Ecto neural progenitor cell (in vitro differentiated cells): ENCODE measurements around the gene C6orf163.
A peak's percentile ranks its signal among the peaks of the same experiment; 100 is the strongest.

Experiments
- DNase-seq: peaks from one replicate; pipeline ENCODE4 v3.0.0-alpha.2; 2018; ENCODE audit warnings: low spot score

C6orf163 gene

GRCh38 chr6:87357479-87358196 is 13.0 kb downstream of the C6orf163 start:
- DNase-seq, result no peak

DNA sequence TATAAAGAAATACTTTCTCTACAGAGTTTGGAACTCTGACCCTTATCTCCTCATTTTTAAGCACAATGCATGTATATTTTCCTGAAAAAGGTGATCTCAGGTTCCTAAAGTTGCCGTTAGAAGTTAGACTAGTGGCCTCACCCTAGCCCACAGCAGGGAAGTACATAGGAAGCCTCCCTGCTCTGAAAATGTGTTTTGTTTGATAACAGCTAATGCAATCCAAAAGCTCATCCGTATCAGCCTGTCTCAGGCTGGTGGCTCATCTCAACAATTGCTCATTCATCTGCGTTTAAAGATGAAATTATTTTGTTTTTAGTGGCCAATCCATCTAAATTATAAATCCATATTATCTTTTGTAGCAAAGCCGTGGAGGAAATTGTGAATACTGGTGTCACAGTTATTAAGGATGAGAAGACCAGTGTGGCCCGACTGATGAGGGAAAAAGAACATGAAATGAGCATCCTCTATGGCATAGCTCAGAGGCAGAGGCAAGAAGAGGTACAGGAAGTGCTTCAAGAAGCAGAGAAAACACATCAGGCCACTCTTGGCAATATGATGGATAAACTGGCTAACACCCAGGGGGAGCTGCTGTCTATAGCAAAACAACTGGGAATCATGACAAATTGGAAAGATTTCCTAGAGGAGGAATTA is 20.1 kb downstream of the C6orf163 start:
- DNase-seq, result no peak

- DNase-seq, result no peak
Observed at GRCh38 chr6:87366072-87366827, 21.6 kb downstream of the C6orf163 start.

GRCh38 chr6:87366899-87367298 is 22.3 kb downstream of the C6orf163 start:
- DNase-seq, result no peak

- DNase-seq, result no peak
Observed at GRCh38 chr6:87373377-87373776, 28.8 kb downstream of the C6orf163 start.

DNA sequence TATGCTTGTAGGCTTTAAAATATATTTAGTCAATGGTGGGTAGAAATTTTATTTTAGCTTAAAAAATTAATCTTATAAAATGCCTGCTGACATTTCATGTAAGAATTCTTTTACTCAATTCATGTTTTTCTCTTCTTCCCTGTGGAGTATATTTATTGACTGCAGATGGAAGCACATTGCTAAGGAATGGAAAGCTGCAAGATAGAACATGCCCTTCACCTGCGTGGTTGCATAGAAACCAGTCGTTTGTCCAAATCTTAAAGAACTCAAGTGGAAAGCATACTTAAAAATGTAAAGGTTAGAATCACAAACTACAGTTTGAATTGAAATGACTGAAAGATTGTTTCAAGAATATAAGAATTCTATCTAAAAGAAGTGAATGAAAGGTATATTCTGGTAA is 30.7 kb downstream of the C6orf163 start:
- DNase-seq, result no peak

- DNase-seq, result no peak
Observed at GRCh38 chr6:87376643-87377042, 32.0 kb downstream of the C6orf163 start.

DNA sequence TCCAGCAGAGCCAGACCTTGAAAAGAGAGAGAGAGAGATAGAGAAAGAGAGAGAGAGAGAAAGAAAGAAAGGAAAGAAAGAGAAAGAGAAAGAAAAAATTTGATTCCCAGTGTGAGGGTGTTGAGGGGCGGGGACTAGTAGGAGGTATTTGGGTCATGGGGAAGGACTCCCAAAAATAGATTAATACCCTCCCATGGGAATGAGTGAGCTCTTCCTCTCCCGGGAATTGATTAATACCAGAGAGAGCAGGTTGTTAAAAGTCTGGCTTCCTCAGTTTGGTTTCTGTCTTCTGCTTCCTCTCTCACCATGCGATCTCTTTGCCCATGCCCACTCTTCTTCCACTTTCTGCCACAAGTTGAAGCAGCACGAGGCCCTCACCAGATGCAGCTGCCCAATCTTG is 34.3 kb downstream of the C6orf163 start:
- DNase-seq, result no peak

DNA sequence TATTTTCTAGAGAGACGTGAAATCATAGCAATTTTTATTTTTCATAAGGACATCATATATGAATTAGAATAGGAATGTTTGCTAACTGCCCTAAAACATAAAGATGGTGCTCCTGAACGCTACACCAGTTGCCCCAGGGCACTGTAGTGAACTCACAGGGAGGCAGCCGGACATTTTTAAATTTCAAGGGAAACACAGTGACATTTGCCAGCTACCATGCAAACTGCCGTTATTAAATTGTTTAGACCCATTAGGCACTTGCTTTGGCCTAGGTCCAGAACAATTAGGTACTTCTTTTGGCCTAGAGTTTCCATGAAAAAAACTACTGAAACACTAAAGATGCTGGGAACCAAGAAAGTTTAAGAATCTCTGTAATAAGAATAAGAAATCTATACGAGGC is 38.2 kb downstream of the C6orf163 start:
- DNase-seq, result no peak

- DNase-seq, result no peak
Observed at GRCh38 chr6:87384038-87384437, 39.4 kb downstream of the C6orf163 start.

GRCh38 chr6:87384449-87384848 is 39.8 kb downstream of the C6orf163 start:
- no peak for DNase-seq

- peak; percentile 58 for DNase-seq
Observed at GRCh38 chr6:87391334-87391733, 46.7 kb downstream of the C6orf163 start.

DNA sequence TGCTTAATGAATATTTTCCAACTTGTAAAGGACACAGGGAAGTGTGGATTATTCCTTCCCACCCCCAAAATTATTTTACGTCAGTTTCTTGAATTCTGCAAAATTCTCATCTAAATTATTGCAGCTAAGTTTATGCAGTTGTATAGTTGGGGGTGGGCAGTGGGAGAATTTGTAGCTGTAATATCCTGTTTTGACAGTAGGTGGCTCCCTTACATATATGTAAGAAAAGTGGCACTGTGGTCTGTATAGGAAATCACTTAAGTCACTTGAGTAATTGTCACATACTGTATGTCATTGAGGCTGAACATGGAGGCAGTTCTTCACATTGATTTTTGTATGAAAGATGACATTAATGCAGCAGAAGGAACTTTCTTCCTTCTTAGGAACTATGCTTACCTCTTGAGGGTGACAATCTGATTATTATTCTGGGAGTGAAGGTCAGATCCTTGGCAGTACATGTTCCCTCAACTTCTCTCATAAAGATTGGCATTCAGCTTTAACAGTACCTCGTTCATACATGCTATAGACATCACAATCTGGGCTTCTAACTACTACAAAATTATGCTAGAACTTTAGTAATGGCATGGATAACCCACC is 48.5 kb downstream of the C6orf163 start:
- no peak for DNase-seq

GRCh38 chr6:87395431-87395830 is 50.8 kb downstream of the C6orf163 start:
- DNase-seq, result no peak

GRCh38 chr6:87396595-87397392 is 52.2 kb downstream of the C6orf163 start:
- DNase-seq, result no peak

GRCh38 chr6:87397656-87398055 is 53.0 kb downstream of the C6orf163 start:
- no peak for DNase-seq

DNA sequence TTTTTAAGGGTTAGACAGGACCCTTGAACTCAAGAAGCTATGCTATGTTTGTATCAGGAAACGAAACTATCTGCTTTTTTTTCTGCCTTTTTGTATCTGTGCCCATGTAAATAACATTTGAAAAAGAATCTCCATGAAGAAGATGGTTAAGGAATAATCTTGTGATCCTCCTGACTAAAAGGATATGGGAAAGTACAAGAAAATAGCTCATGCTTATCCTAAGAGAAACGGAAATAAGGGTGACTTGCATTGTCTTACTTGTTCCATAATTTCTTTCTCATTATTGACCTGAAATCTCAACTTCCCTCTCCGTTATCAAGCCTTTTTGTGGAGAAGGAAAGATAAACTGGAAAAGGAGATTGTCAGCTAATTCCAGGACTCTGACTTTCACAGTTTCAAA is 57.2 kb downstream of the C6orf163 start:
- DNase-seq, result no peak

- no peak for DNase-seq
Observed at GRCh38 chr6:87407561-87407900, 62.9 kb downstream of the C6orf163 start.

DNA sequence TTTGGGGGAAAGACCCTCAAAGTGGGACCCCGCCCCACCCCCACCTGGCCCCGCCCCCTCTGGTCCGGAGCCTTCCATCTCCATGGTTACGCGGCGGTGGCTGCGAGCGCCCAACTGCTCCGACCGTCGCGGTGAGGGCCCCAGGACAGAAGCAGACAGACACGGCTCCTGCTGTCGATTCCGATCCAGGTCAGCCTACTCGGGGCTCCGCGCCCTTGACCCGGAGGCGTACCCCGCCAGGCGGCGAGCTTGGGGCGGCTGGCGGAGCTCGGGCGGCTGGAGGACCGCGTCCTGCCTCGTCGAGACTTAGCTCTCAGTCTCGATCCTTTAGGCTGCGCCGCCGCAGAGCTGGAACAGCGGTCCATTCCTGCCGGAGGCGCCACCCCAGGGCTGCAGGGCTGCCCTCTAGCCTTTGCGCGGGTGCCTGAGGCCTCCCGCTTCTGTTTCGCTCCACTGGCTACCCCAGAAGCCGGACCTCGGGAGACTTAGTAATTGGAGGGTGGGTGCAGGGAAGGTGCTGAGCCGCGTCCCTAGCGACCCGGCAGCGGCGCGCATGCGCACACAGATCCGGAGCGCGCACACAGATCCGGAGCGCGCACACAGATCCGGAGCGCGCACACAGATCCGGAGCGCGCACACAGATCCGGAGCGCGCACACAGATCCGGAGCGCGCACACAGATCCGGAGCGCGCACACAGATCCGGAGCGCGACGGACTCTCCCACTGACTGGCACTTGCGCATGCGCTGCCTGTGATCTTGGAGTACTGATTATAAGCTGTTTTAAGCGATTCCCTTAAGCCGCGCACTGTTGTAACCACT is 63.5 kb downstream of the C6orf163 start, which contains the start of gene CFAP206:
Gene CFAP206 (plus strand): TSS at position 72 of the 820 bp plus-strand sequence. CDS start 1,868 bp downstream, outside the sequence.
- peak; percentile 90 for DNase-seq

DNA sequence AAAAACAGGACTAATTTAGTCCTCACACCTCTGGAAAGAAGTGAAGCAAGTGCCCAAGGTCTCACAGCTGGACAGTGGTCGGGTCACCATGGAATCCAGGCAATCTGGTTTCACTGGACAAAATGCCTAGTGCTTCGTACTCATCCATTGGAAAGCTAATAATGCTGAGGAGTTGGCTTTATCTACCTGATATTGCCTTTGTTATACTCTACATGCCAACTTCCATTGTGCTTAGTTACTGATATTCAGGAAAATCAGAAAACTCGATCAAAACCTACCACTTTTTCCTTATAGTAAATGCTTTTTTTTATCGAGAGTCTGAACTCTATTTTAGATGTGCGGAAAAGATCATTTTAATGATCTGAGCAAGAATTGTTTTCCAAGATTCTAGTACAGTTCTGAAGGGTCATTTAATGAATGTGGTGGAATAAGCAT is 64.1 kb downstream of the C6orf163 start:
- no peak for DNase-seq
